ENCODE data around the gene KDM4B.

GRCh38 chr19:5066768-5067167 lies 97.9 kb downstream of the KDM4B start:
- TF ChIP-seq, protein P1, sequence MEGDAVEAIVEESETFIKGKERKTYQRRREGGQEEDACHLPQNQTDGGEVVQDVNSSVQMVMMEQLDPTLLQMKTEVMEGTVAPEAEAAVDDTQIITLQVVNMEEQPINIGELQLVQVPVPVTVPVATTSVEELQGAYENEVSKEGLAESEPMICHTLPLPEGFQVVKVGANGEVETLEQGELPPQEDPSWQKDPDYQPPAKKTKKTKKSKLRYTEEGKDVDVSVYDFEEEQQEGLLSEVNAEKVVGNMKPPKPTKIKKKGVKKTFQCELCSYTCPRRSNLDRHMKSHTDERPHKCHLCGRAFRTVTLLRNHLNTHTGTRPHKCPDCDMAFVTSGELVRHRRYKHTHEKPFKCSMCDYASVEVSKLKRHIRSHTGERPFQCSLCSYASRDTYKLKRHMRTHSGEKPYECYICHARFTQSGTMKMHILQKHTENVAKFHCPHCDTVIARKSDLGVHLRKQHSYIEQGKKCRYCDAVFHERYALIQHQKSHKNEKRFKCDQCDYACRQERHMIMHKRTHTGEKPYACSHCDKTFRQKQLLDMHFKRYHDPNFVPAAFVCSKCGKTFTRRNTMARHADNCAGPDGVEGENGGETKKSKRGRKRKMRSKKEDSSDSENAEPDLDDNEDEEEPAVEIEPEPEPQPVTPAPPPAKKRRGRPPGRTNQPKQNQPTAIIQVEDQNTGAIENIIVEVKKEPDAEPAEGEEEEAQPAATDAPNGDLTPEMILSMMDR (IDR thresholded peaks at IDR 0.05; ENCODE audit: insufficient read depth, low read length), result no peak
- TF ChIP-seq SPI1 (IDR thresholded peaks at IDR 0.05; ENCODE audit: borderline replicate concordance, low read depth) (no peak), REST (IDR thresholded peaks at IDR 0.05; ENCODE audit: insufficient replicate concordance, low read depth) (no peak)
